CD4-positive, alpha-beta T cell (primary cell): Measurements from ENCODE around the gene TAS2R4. TPM values are rescaled to one million over a fixed set of nuclear protein-coding genes. Genes with fewer than 3 reads are reported as not detected.

Experiments
- ATAC-seq: fragments of 200-7000 bp; cut with Tn5 transposase; one replicate; pipeline ENCODE4 v1.10.0; 2022; ENCODE audit warnings: mild to moderate bottlenecking; ENCODE audit not compliant: poor library complexity
- CTCF ChIA-PET: fragments of 350-600 bp; sonication (Branson Sonifier 250); formaldehyde crosslinking; loops from one replicate; lab custom pipeline; 2021; ENCODE audit warnings: antibody characterized with exemption, inconsistent platforms; lab: Charles Lee
- POLR2A ChIA-PET: fragments of 350-600 bp; sonication (Branson Sonifier 250); formaldehyde crosslinking; loops from one replicate; lab custom pipeline; 2021; ENCODE audit warnings: antibody characterized with exemption, inconsistent platforms; lab: Charles Lee
- DNase-seq, 14 experiments: peaks; one replicate each; pipeline ENCODE4 v3.0.0-alpha.2; 2013 to 2020; ENCODE audit warnings: mixed read lengths in 2 of 14
- H3K27ac ChIP-seq, 2 donors: one replicate each; pipeline versions ENCODE4 v1.5.1 to v1.7.0; 2013; ENCODE audit warnings: low read length in 2 of 2, low read depth in 1 of 2, mild to moderate bottlenecking in 1 of 2
- H3K27me3 ChIP-seq, 2 experiments: 1 replicate in 1 of 2; 2 replicates in 1 of 2; pipeline versions ENCODE4 v1.6.1 to v1.7.0; 2013; ENCODE audit warnings: low read length in 2 of 2, control low read depth in 1 of 2, mild to moderate bottlenecking in 1 of 2, moderate library complexity in 1 of 2; ENCODE audit not compliant: insufficient read depth in 2 of 2, control insufficient read depth in 1 of 2
- H3K36me3 ChIP-seq: one replicate; pipeline ENCODE4 v1.6.1; 2013; ENCODE audit warnings: low read length, control low read depth; ENCODE audit not compliant: insufficient read depth
- H3K4me1 ChIP-seq: one replicate; pipeline ENCODE4 v1.6.1; 2013; ENCODE audit warnings: low read length, control low read depth; ENCODE audit not compliant: insufficient read depth
- H3K4me3 ChIP-seq: one replicate; pipeline ENCODE4 v1.5.1; 2013; ENCODE audit warnings: mild to moderate bottlenecking, low read length, moderate library complexity
- H3K9me3 ChIP-seq, 2 experiments: 1 replicate in 1 of 2; 2 replicates in 1 of 2; pipeline versions ENCODE4 v1.6.1 to v1.7.0; 2013; ENCODE audit warnings: low read length in 2 of 2, mild to moderate bottlenecking in 2 of 2, control low read depth in 1 of 2, moderate library complexity in 1 of 2; ENCODE audit not compliant: control insufficient read depth in 1 of 2, insufficient read depth in 1 of 2
- H3K27ac Mint-ChIP-seq: one replicate; pipeline ENCODE4 v1.8.0; 2020; ENCODE audit warnings: mixed read lengths
- H3K27me3 Mint-ChIP-seq: one replicate; pipeline ENCODE4 v1.8.0; 2021; ENCODE audit warnings: mixed read lengths
- H3K36me3 Mint-ChIP-seq: one replicate; pipeline ENCODE4 v1.8.0; 2021; ENCODE audit warnings: low read depth, mixed read lengths
- H3K4me1 Mint-ChIP-seq: one replicate; pipeline ENCODE4 v1.8.0; 2021; ENCODE audit warnings: low read depth, mixed read lengths
- H3K4me3 Mint-ChIP-seq: one replicate; pipeline ENCODE4 v1.8.0; 2020; ENCODE audit warnings: mild to moderate bottlenecking, mixed read lengths
- H3K9me3 Mint-ChIP-seq: one replicate; pipeline ENCODE4 v1.8.0; 2020; ENCODE audit warnings: mixed read lengths
- intact Hi-C, 2 experiments: fragments of 100-400 bp; cut with DNase I in 1 of 2; cut with micrococcal nuclease in 1 of 2; formaldehyde crosslinking; loops; one replicate each; pipeline versions ENCODE4 v1.15.1 to v1.9.0; 2023 to 2025; cut with DNase I, micrococcal nuclease
- polyA plus RNA-seq, 2 donors: library from polyadenylated mRNA; unstranded; fragments of 120-200 nt; gene quantifications; one replicate each; pipeline ENCODE4 v1.2.1, GENCODE V29; 2013
- total RNA-seq, 174 experiments: library from RNA in 2 of 174; stranded (reverse) in 2 of 174; gene quantifications; one replicate each; pipeline ENCODE4 v1.2.3 and lab custom pipeline; 2021 to 2026
- TF ChIP-seq, protein P1 (sequence below): fragments of 200-600 bp; IDR thresholded peaks from one replicate; pipeline ENCODE4 v1.8.0; 2022; ENCODE audit warnings: antibody characterized with exemption, mild to moderate bottlenecking

The TAS2R4 gene, protein sequence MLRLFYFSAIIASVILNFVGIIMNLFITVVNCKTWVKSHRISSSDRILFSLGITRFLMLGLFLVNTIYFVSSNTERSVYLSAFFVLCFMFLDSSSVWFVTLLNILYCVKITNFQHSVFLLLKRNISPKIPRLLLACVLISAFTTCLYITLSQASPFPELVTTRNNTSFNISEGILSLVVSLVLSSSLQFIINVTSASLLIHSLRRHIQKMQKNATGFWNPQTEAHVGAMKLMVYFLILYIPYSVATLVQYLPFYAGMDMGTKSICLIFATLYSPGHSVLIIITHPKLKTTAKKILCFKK
- under 1 TPM; 0.16 to 0.17 TPM for total RNA-seq
- 2.4 TPM for polyA plus RNA-seq (2013, experiment 1 of 2)
- 1.6 TPM for polyA plus RNA-seq (2013, experiment 2 of 2)
- total RNA-seq (lab: John Stamatoyannopoulos, UW) = 0.20 to 20.7 (median 2.0) reads per million in 172 experiments

DNA sequence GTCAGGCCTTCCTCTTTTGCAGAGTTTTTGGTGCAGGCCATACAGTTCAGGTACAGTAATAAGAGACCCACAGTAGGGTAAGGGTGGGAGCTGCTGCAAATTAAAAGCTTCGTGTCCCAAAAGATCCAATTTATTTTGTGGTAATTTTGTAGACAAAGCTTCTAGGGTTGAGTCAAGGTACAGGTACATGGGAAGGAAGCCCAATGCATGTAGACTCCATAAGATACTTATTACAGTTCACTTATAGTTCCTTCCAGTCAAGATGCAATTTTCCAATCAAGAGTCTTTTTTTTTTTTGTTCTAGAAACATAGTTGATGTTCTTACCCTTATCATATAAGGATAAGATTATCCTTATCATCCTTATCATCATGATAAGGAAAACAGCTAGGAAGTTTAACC is at the start of gene TAS2R4:
TAS2R4 (plus strand) TSS at position 301 of the 400 bp plus-strand sequence. CDS start 1,815 bp downstream, outside the sequence.
- Histone ChIP-seq H3K4me3 (no peak within 1 kb of the TSS), H3K4me1 (no peaks in the 10 kb centered on the region), H3K9me3 (peaks cover 0 to 4% of the 10 kb centered on the region in 2 experiments), H3K36me3 (peaks cover 20% of the 10 kb centered on the region), H3K27me3 (no peaks in the 10 kb centered on the region), H3K27ac (no peak within 1 kb of the TSS)
- no peak for ATAC-seq
- Mint-ChIP-seq H3K4me3 (no peak within 1 kb of the TSS), H3K9me3 (peaks cover 2% of the 10 kb centered on the region), H3K27me3 (no peaks in the 10 kb centered on the region), H3K36me3 (peaks cover 78% of the 10 kb centered on the region), H3K27ac (no peak within 1 kb of the TSS), H3K4me1 (no peaks in the 10 kb centered on the region)
- intact Hi-C loops = no loop called here
- ChIA-PET CTCF (no interaction called here), POLR2A (no interaction called here)
- DNase-seq = no peak
- TF ChIP-seq, protein P1, sequence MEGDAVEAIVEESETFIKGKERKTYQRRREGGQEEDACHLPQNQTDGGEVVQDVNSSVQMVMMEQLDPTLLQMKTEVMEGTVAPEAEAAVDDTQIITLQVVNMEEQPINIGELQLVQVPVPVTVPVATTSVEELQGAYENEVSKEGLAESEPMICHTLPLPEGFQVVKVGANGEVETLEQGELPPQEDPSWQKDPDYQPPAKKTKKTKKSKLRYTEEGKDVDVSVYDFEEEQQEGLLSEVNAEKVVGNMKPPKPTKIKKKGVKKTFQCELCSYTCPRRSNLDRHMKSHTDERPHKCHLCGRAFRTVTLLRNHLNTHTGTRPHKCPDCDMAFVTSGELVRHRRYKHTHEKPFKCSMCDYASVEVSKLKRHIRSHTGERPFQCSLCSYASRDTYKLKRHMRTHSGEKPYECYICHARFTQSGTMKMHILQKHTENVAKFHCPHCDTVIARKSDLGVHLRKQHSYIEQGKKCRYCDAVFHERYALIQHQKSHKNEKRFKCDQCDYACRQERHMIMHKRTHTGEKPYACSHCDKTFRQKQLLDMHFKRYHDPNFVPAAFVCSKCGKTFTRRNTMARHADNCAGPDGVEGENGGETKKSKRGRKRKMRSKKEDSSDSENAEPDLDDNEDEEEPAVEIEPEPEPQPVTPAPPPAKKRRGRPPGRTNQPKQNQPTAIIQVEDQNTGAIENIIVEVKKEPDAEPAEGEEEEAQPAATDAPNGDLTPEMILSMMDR = no peak

DNA sequence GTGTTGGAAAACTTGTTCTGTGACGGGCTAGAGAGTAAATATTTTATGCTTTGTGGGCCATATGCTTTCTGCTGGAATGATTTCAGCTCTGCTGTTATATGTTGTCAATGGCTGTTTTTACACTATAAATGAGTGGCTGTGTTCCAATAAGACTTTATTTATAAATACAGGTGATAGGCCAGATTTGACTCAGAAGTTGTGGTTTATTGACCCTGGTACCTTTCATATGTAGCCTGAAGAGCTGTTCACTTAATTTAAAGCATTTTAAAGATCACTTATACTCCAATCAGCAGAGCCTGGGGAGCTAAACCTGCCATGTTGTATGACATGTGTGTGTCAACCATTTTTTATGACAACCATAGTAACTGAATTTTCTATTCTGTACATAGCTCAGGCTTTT is 47.5 kb upstream of the TAS2R4 start:
- Mint-ChIP-seq H3K27me3 (no peaks in the 10 kb centered on the region), H3K9me3 (no peaks in the 10 kb centered on the region), H3K4me1 (no peaks in the 10 kb centered on the region), H3K27ac (no peak overlapping the region), H3K36me3 (peaks cover 6% of the 10 kb centered on the region), H3K4me3 (no peak overlapping the region)
- H3K4me1 ChIP-seq = no peaks in the 10 kb centered on the region
- ChIA-PET CTCF (interaction anchor here (1.5 to 2.1 kb wide), 2 partner anchors 9 to 74 kb away, joined by 4 to 6 read pairs; partner anchors contain the start of gene SSBP1), POLR2A (interaction anchor here (1.2 to 2.3 kb wide), 2 partner anchors 9 to 19 kb away, joined by 3 to 11 read pairs; partner anchors contain the start of gene SSBP1)
- ATAC-seq (no peak), DNase-seq (no peak)
- intact Hi-C loops = no loop called here
- H3K4me3 ChIP-seq = no peak overlapping the region
- no peak overlapping the region for H3K27ac ChIP-seq
- TF ChIP-seq, protein P1 = no peak
- H3K36me3 ChIP-seq = no peaks in the 10 kb centered on the region
- H3K9me3 ChIP-seq = no peaks in the 10 kb centered on the region
- no peaks in the 10 kb centered on the region for H3K27me3 ChIP-seq

DNA sequence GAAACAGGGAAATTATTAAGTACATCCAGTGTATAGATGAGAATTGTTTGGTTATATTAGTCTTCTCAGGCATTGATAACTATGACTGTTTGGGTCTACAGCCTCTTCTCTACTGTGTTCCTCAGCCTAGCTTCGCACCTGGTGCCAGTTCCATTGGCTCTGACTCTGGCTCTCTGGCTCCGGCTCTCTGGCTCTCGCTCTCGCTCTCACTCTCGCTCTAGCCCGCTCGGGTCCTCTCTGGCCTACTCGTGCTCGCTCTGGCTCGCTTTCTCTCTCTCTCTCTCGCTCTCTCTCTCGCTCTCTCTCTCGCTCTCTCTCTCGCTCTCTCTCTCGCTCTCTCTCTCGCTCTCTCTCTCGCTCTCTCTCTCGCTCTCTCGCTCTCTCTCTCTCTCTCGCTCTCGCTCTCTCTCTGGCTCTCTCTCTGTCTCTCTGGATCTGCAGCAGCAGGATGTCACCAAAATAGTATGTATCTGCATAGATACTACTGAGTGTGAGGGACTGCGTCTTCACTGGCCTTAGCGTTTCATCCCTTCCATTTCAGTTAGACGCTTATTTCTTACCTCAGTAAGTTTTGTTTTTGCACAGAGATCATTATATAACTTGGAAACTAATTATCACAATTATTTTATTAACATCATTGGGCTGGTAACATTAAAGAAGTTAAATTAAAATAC is 44.9 kb upstream of the TAS2R4 start:
- Mint-ChIP-seq H3K27me3 (no peaks in the 10 kb centered on the region), H3K27ac (no peak overlapping the region)

More for the DNA sequence above, 44.9 kb upstream of the TAS2R4 start:
- TF ChIP-seq, protein P1 = no peak
- Mint-ChIP-seq H3K36me3 (no peaks in the 10 kb centered on the region), H3K4me1 (no peaks in the 10 kb centered on the region), H3K4me3 (no peak overlapping the region), H3K9me3 (no peaks in the 10 kb centered on the region)
- POLR2A ChIA-PET = no interaction called here
- Histone ChIP-seq H3K27ac (no peak overlapping the region), H3K4me1 (no peaks in the 10 kb centered on the region), H3K4me3 (no peak overlapping the region), H3K9me3 (no peaks in the 10 kb centered on the region), H3K27me3 (no peaks in the 10 kb centered on the region), H3K36me3 (no peaks in the 10 kb centered on the region)
- intact Hi-C loops = loop anchor here in 1 of 2 experiments (10.0 kb wide), 1 partner anchor 1037 kb away; the partner anchor contains the start of gene NDUFB2
- DNase-seq = no peak
- CTCF ChIA-PET = no interaction called here
- no peak for ATAC-seq
